ENCODE measurements around the gene BEX3. TPM values are rescaled to one million over a fixed set of nuclear protein-coding genes. Genes with fewer than 3 reads are reported as not detected.

The BEX3 gene
- total RNA-seq, 2 donors from 2014 or later: 595 to 651 TPM

- Histone ChIP-seq H3K4me1 (ENCODE audit: control insufficient read depth, insufficient read depth, low read length) (peaks cover 3% of the 10 kb centered on the region), H3K9ac (ENCODE audit: extremely low read depth, low read length, poor library complexity, severe bottlenecking) (no peak overlapping the region), H3K27me3 (ENCODE audit: control insufficient read depth, insufficient read depth, low read length, poor library complexity, severe bottlenecking) (no peaks in the 10 kb centered on the region), H3K36me3 (ENCODE audit: control insufficient read depth, insufficient read depth, low read length) (no peaks in the 10 kb centered on the region), H3K4me3 (ENCODE audit: low read length) (no peak overlapping the region), H3K27ac (ENCODE audit: low read depth, low read length) (no peak overlapping the region), H3K9me3 (ENCODE audit: control insufficient read depth, low read length) (no peaks in the 10 kb centered on the region)
- DNase-seq: no peak
- H3K36me3 Mint-ChIP-seq (ENCODE audit: low read depth): peaks cover 17% of the 10 kb centered on the region
- H3K27ac Mint-ChIP-seq: no peak overlapping the region
- H3K9me3 Mint-ChIP-seq: peaks cover 18% of the 10 kb centered on the region
- H3K4me3 Mint-ChIP-seq: no peak overlapping the region
- peaks cover 10% of the 10 kb centered on the region for H3K27me3 Mint-ChIP-seq (ENCODE audit: insufficient read depth)
- TF ChIP-seq, protein P1, sequence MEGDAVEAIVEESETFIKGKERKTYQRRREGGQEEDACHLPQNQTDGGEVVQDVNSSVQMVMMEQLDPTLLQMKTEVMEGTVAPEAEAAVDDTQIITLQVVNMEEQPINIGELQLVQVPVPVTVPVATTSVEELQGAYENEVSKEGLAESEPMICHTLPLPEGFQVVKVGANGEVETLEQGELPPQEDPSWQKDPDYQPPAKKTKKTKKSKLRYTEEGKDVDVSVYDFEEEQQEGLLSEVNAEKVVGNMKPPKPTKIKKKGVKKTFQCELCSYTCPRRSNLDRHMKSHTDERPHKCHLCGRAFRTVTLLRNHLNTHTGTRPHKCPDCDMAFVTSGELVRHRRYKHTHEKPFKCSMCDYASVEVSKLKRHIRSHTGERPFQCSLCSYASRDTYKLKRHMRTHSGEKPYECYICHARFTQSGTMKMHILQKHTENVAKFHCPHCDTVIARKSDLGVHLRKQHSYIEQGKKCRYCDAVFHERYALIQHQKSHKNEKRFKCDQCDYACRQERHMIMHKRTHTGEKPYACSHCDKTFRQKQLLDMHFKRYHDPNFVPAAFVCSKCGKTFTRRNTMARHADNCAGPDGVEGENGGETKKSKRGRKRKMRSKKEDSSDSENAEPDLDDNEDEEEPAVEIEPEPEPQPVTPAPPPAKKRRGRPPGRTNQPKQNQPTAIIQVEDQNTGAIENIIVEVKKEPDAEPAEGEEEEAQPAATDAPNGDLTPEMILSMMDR (conservative IDR thresholded peaks at IDR 0.05): no peak
- H3K4me1 Mint-ChIP-seq: peaks cover 39% of the 10 kb centered on the region
- WGBS, 2 experiments (ENCODE audit: insufficient coverage in 1 of 2, insufficient read length in 1 of 2): 92% methylated on average over 8 of the region's 8 CpGs; no CpG with 5 or more reads in 1 of the 2 experiments
Observed at GRCh38 chrX:103413705-103414387, 37.5 kb downstream of the BEX3 start.

GRCh38 chrX:103414561-103414960 is 38.2 kb downstream of the BEX3 start:
- WGBS, 2 experiments (ENCODE audit: insufficient coverage in 1 of 2, insufficient read length in 1 of 2): 98 to 100% methylated on average over 1 to 7 of the region's 7 CpGs

GRCh38 chrX:103415068-103415467 is 38.7 kb downstream of the BEX3 start:
- Histone ChIP-seq H3K4me1 (ENCODE audit: control insufficient read depth, insufficient read depth, low read length) (peaks cover 3% of the 10 kb centered on the region), H3K4me3 (ENCODE audit: low read length) (no peak overlapping the region), H3K9me3 (ENCODE audit: control insufficient read depth, low read length) (no peaks in the 10 kb centered on the region), H3K36me3 (ENCODE audit: control insufficient read depth, insufficient read depth, low read length) (no peaks in the 10 kb centered on the region), H3K27me3 (ENCODE audit: control insufficient read depth, insufficient read depth, low read length, poor library complexity, severe bottlenecking) (no peaks in the 10 kb centered on the region), H3K9ac (ENCODE audit: extremely low read depth, low read length, poor library complexity, severe bottlenecking) (no peak overlapping the region), H3K27ac (ENCODE audit: low read depth, low read length) (no peak overlapping the region)
- no peak overlapping the region for H3K27ac Mint-ChIP-seq
- 94% methylated on average over 5 of the region's 6 CpGs; no CpG with 5 or more reads in 1 of the 2 experiments for WGBS, 2 experiments (ENCODE audit: insufficient coverage in 1 of 2, insufficient read length in 1 of 2)
- H3K4me1 Mint-ChIP-seq: peaks cover 39% of the 10 kb centered on the region
- no peak overlapping the region for H3K4me3 Mint-ChIP-seq
- peaks cover 25% of the 10 kb centered on the region for H3K36me3 Mint-ChIP-seq (ENCODE audit: low read depth)
- H3K27me3 Mint-ChIP-seq (ENCODE audit: insufficient read depth): peaks cover 14% of the 10 kb centered on the region
- DNase-seq: no peak
- peaks cover 25% of the 10 kb centered on the region for H3K9me3 Mint-ChIP-seq
- TF ChIP-seq, protein P1 (conservative IDR thresholded peaks at IDR 0.05): no peak

More at GRCh38 chrX:103414561-103414960, 38.2 kb downstream of the BEX3 start:
- H3K4me3 ChIP-seq (ENCODE audit: low read length): no peak overlapping the region
- Mint-ChIP-seq H3K27me3 (ENCODE audit: insufficient read depth) (peaks cover 14% of the 10 kb centered on the region), H3K9me3 (peaks cover 22% of the 10 kb centered on the region), H3K4me3 (no peak overlapping the region), H3K36me3 (ENCODE audit: low read depth) (peaks cover 22% of the 10 kb centered on the region), H3K4me1 (peaks cover 43% of the 10 kb centered on the region), H3K27ac (no peak overlapping the region)
- H3K9me3 ChIP-seq (ENCODE audit: control insufficient read depth, low read length): no peaks in the 10 kb centered on the region
- peaks cover 3% of the 10 kb centered on the region for H3K4me1 ChIP-seq (ENCODE audit: control insufficient read depth, insufficient read depth, low read length)
- no peaks in the 10 kb centered on the region for H3K36me3 ChIP-seq (ENCODE audit: control insufficient read depth, insufficient read depth, low read length)
- H3K9ac ChIP-seq (ENCODE audit: extremely low read depth, low read length, poor library complexity, severe bottlenecking): no peak overlapping the region
- H3K27ac ChIP-seq (ENCODE audit: low read depth, low read length): no peak overlapping the region
- H3K27me3 ChIP-seq (ENCODE audit: control insufficient read depth, insufficient read depth, low read length, poor library complexity, severe bottlenecking): no peaks in the 10 kb centered on the region
- DNase-seq: no peak
- TF ChIP-seq, protein P1 (conservative IDR thresholded peaks at IDR 0.05): no peak

All from endodermal cell (in vitro differentiated cells).